Stimulated activated naive CD4-positive, alpha-beta T cell (primary cell): Measurements from ENCODE around the gene QRSL1.
A peak's percentile ranks its signal among the peaks of the same experiment; 100 is the strongest.
"Not testable (repeated sequence)": the region's sequence is repeated elsewhere in the genome, so short reads cannot be mapped to it uniquely, and the experiment has no call there.

ENCODE experiments used
- DNase-seq, 6 experiments: peaks; one replicate each; lab custom pipeline; 2025; lab: John Stamatoyannopoulos, UW

The QRSL1 gene

GRCh38 chr6:106629103-106629858, at the start of gene QRSL1, which contains the start of gene RTN4IP1:
QRSL1 (plus strand) TSS chr6:106629578; CDS start chr6:106629682, 104 bp downstream.
RTN4IP1 (minus strand) TSS chr6:106629498; CDS start chr6:106629021, 477 bp downstream.
- peak; percentile 79 to 93 (median 84) for DNase-seq

- no peak for DNase-seq
Measured at GRCh38 chr6:106581468-106581867, 47.9 kb upstream of the QRSL1 start.

- no peak for DNase-seq
Measured at GRCh38 chr6:106586815-106587415, 42.5 kb upstream of the QRSL1 start.

DNA sequence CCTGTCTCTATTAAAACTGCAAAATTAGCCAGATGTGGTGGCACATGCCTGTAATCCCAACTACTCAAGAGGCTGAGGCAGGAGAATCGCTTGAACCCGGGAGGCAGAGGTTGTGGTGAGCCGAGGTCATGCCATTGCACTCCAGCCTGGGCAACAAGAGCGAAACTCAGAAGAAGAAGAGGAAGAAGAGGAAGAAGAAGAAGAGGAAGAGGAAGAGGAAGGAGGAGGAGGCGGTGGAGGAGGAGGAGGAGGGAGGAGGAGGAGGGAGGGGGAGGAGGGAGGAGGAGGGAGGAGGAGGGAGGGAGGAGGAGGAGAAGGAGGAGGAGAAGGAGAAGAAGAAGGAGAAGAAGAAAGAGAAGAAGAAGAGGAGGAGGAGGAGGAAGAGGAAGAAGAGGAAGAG, 40.4 kb upstream of the QRSL1 start:
- DNase-seq, result not testable (repeated sequence)

DNA sequence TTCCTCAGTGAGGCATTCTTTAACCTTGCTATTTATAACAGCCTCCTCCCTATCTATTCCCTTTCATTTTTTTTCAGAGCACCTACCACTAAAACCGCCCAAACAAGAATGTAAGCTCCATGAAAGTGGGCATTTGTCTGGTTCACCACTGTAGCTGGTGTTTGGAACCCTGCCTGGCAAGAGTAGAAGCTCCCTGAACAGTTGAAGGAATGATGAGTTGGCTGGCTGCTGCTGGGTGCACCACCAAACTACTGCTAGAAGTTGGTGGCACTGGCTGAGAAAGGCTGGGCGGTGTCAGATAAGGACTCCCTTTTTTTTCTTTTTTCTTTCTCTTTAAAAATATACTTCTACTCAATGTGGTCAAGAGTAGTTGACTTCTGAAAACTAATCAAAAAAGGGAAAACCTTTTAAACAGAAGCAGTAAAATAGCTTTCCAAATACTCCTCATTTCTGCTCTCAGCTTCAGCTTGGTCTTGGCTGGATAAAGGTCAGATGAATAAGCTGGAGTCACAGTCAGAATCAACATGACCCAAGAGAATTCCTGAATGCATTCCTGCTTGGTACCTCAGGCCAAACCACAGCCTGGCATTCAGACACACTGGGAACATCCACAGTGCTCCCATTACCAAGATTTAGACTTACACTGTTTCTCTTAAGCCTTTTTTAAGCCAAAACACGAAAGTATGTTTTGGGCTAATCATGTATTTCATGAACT, 38.1 kb upstream of the QRSL1 start:
- no peak for DNase-seq

DNA sequence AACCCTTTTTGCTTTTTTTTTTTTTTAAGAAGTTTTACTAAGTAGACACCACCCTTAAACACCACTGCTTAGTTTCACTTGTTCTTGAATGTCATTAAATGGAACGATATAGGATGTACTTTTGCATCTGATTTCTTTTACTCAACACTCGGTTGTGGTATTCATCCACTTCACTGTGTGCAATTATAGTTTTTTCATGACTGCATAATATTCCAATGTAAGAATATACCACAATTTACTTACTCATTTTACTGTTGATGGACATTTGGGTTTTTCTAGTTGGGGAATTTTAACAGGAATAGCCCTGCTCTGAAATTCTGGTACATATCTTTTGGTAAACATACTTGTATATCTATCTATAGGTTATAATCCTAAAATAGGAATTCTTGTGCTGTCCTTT, 29.9 kb upstream of the QRSL1 start:
- no peak for DNase-seq

GRCh38 chr6:106600329-106600728, 29.0 kb upstream of the QRSL1 start:
- DNase-seq, result no peak

GRCh38 chr6:106608080-106608668, 21.2 kb upstream of the QRSL1 start:
- DNase-seq, result peak in 2 of 6 experiments; percentile 35

DNA sequence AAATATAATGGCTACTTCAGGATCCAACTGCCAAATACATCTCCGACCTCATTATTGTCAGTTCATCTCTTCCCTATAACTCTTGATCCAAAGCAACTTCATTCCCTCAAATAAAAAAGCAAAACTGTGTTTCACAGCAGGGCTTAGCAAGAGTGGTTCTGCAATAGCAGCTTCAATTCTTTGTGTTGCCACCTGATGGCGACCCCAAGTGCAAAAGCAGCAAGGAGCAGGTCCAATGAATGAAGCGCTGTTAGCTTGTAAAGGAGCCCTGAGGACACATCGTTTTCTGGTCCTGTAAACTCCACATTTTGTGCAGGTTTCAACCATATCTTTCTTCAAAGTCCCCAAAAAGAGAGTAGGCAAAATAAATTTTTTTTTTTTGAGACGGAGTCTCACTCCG, 19.7 kb upstream of the QRSL1 start:
- DNase-seq, result no peak

DNA sequence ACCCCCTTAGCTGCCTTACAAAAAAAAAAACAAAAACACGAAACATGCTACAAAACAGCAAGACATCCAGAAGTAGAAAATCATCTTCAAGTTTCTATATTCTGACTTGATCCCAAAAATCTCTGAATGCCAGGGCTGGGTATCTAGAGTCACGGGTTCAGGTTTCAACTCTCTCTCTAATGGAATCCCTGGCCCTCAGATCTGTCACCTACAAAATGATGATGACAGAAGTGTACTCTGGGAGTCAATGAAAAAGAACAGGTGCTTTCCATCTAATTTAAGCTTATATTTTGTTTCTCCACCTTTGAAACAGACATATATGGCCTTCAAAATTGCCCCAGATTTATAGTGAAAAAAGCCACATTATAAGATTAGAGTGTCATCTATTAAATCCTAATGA, 18.3 kb upstream of the QRSL1 start:
- DNase-seq, result no peak

DNA sequence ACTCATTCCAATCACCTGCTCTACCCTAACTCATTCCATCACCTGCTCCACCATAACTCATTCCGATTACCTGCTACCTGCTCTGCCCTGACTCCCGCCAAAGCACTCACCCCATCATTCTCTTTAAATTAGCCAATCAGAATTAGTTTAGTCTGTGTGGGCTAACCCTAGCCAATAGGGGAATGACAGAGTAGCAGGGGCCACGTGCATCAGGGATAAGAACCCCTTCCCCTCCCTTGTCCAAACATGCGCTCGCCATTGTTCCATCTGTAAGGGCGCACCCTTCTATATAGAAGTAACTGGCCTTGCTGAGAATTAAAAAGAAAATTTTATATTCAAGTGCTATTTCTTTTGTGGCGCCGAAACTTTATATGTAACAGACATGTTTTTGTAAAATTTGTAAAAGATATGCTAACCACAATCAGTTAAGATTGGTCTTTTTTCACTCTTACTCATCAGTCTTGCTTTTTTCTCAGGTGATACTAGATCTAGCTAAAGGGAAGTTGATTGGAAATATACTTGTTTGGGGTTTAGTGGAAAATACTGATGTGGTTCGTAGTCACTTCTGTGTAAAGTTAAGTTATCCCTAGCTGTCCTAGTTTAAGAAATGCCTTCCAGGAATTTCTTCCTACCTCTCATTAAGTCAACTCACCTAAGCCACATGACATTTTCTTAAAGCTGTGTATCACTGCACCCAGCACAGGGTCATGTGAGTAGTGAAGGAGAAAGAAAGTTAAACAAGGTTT, 16.5 kb upstream of the QRSL1 start:
- DNase-seq, result no peak

DNA sequence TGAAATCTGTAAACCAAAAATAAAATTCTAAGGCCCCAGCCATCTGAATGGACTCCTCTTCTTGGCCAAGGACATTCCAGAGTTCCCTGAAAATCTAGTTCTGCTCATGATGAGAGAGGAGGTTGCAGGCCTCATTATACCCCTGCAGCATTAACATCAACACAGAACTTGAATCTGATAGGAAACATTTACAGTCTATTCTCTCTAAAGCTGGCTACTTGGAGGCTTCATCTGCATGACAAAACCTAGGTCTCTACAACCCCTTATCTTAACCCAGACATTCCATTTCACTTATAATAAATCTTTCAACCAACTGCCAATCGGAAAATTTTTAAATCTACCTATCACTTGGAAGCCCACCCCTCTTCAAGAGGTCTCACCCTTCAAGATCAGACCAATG, 15.8 kb upstream of the QRSL1 start:
- no peak for DNase-seq

GRCh38 chr6:106614166-106614565, 15.2 kb upstream of the QRSL1 start:
- no peak for DNase-seq

GRCh38 chr6:106614592-106615257, 14.7 kb upstream of the QRSL1 start:
- no peak for DNase-seq

DNA sequence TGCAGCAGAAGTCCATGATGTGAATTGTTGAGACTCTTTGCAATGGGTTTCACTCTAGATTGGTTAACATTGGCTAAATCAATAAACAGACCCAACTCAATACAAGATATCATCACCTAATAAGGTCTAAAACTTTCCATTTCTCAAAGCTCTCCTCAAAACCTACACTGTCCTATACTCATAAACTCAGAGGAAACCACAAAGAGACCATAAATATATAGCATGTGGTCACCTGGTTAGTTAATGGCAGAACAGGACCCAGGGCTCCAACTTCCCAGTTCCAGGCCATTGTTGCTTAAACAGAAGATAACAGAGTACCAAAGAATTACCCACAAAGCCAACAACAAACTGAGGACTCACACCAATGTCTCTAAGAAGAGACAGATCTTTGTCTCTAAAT, 12.1 kb upstream of the QRSL1 start:
- no peak for DNase-seq

GRCh38 chr6:106617857-106618256, 11.5 kb upstream of the QRSL1 start:
- DNase-seq, result no peak

- DNase-seq, result no peak
Measured at GRCh38 chr6:106618324-106618723, 11.1 kb upstream of the QRSL1 start.

DNA sequence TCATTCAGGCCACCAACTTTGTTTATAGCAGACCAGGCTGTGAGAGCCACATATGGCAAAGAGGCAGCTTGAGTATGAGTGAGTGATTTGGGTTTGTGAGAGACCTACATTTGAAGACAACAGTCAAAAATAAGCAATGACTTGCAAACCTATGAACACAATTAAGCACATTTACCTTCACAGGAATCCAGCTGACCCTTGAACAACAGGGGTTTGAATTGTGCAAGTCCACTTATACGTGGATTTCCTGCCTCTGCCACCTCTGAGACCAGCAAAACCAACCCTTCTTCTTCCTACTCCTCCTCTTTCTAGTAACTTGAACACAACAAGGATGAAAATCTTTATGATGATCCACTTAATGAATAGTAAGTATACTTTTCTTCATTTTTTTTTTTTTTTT, 10.2 kb upstream of the QRSL1 start:
- DNase-seq, result no peak

GRCh38 chr6:106620931-106621672, 8.3 kb upstream of the QRSL1 start:
- no peak for DNase-seq

DNA sequence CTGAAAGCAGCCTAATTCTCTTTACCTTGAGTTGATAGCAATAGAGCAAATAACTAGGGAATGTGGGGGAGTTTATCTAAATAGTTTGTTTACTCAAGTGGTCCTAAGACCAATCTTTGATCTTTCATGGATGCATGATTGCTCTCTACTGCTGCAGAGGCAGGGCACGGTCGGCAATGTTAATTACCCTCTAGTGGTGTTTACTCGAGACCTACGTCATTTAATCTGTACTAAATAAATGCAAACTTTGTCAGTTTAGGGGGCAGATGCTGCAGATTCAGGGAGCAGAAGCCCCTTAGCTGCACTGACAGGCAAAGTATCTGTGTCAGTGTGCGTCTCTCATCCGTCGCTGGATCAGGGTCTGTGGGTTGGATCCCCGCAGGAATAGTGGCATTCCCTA, 7.0 kb upstream of the QRSL1 start:
- no peak for DNase-seq

DNA sequence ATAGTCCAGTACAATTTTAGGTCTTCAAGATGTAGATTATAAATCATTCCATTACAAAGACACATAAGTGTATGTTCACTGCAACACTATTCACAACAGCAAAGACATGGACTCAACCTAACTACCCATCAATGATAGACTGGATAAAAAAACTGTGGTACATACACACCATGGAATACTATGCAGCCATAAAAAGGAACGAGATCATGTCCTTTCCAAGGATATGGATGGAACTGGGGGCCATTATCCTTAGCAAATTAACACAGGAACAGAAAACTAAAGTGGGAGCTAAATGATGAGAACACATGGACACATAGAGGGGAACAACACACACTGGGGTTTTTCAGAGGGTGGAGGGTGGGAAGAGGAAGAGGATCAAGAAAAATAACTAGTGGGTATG, 6.3 kb upstream of the QRSL1 start:
- no peak for DNase-seq
